ENCODE results near the gene CYB561. TPM values are rescaled to one million over a fixed set of nuclear protein-coding genes. Genes with fewer than 3 reads are reported as not detected.

CYB561 gene
- total and polyA plus RNA-seq, 2 of the 4 experiments (the other 2 are of a cell fraction), result 2.5 to 3.0 TPM

- Histone ChIP-seq H3K56ac (ENCODE audit: extremely low read depth, insufficient read depth, low read length) (no peak overlapping the region), H2AFZ (replicated peaks; ENCODE audit: low read length, poor library complexity) (no peak overlapping the region), H3K79me1 (ENCODE audit: low read depth in 1 of 2, low read length in 2 of 2) (peaks cover 3 to 32% of the 10 kb centered on the region in 2 experiments; a peak in 3 of 4 replicates), H4K8ac (ENCODE audit: low read depth in 2 of 2, low read length in 2 of 2) (peak overlapping the region in 1 of 2 experiments; percentile 7; a peak in 1 of 4 replicates), H2BK20ac (ENCODE audit: low read depth, low read length) (peak overlapping the region; percentile 36; the same call in 1 of the 2 replicates), H3K9me3 (ENCODE audit: control insufficient read depth, insufficient read depth, low read length) (no peaks in the 10 kb centered on the region), H3K27ac (ENCODE audit: insufficient read depth, low read length) (peak overlapping the region; percentile 19; the same call in 1 of the 2 replicates), H2AK5ac (ENCODE audit: low read depth, low read length) (no peak overlapping the region), H3K14ac (replicated peaks; ENCODE audit: low read depth, low read length) (peak overlapping the region; percentile 68), H2AK9ac (replicated peaks; ENCODE audit: low read depth, low read length, poor library complexity) (no peak overlapping the region), H3K36me3 (ENCODE audit: control insufficient read depth, insufficient read depth, low read length) (peaks cover 14% of the 10 kb centered on the region), H3K23ac (ENCODE audit: low read depth, low read length) (peak overlapping the region; percentile 81), H2BK120ac (ENCODE audit: low read depth, low read length) (peak overlapping the region; percentile 73), H3K4me3 (ENCODE audit: insufficient read depth, low read depth, low read length) (no peak overlapping the region), H3K9me1 (ENCODE audit: insufficient read depth, low read length) (peaks cover 20% of the 10 kb centered on the region), H3K27me3 (ENCODE audit: control insufficient read depth, insufficient read depth, low read length) (no peaks in the 10 kb centered on the region), H4K20me1 (ENCODE audit: insufficient read depth, low read length) (0 out of 2 replicates have a peak, but pooled peaks cover 4% of the 10 kb centered on the region), H3K4me2 (ENCODE audit: low read depth, low read length) (no peak overlapping the region), H2BK5ac (ENCODE audit: low read depth, low read length, poor library complexity, severe bottlenecking) (peak overlapping the region; percentile 43), H2BK15ac (ENCODE audit: low read depth, low read length) (no peak overlapping the region), H4K91ac (ENCODE audit: insufficient read depth, low read depth, low read length) (no peak overlapping the region), H3K18ac (ENCODE audit: low read depth, low read length) (peak overlapping the region; percentile 60; the same call in 1 of the 2 replicates), H4K5ac (ENCODE audit: low read depth, low read length) (peak overlapping the region; percentile 61; the same call in 1 of the 2 replicates), H3K9ac (ENCODE audit: low read depth, low read length) (no peak overlapping the region), H3K4me1 (ENCODE audit: control insufficient read depth, insufficient read depth, low read length) (peaks cover 21% of the 10 kb centered on the region), H3K4ac (ENCODE audit: low read depth, low read length) (peak overlapping the region; percentile 17)
- intact Hi-C loops (cut with micrococcal nuclease) (loop anchor here (5.0 to 10.0 kb wide), 2 partner anchors 410 to 848 kb away; no protein-coding TSS in a partner anchor), dilution Hi-C loops (cut with HindIII; ENCODE audit: low sequenced_read_pairs, unreplicated experiment) (no loop called here), in situ Hi-C loops (cut with MboI; ENCODE audit: low sequenced_read_pairs) (no loop called here)
- no TSS peak for BruUV-seq (replicated peaks)
- peak; percentile 93 for DNase-seq
- ChIA-PET POLR2A (ENCODE audit: unreplicated experiment) (no interaction called here), CTCF (interaction anchor here (0.6 kb wide), 1 partner anchor 391 kb away, joined by 3 read pairs; no protein-coding TSS in a partner anchor)
- TF ChIP-seq POLR2A (IDR thresholded peaks at IDR 0.05; ENCODE audit: low read depth, low read length), result no peak
- TF ChIP-seq CEBPB (IDR thresholded peaks at IDR 0.05; ENCODE audit: low read depth, low read length), result peak; percentile 22; the same call in 1 of the 2 replicates
- ATAC-seq (ENCODE audit: low read depth), result peak; percentile 48
- no CpG with 5 or more reads among the region's 5 CpGs for WGBS, 2 experiments (ENCODE audit: extremely low coverage in 2 of 2, insufficient read length in 1 of 2)
Observed at GRCh38 chr17:63402431-63403212, 43.5 kb downstream of the CYB561 start.

Data from IMR-90 (cell line).